GM21390 (cell line): Measurements from ENCODE around the gene PALM.
"Not testable (repeated sequence)": the region's sequence is repeated elsewhere in the genome, so short reads cannot be mapped to it uniquely, and the experiment has no call there.

Source experiments
- ATAC-seq: cut with Tn5 transposase; IDR thresholded peaks from one replicate; pipeline ENCODE4 v1.9.1; 2021; ENCODE audit not compliant: unreplicated experiment

The PALM gene

DNA sequence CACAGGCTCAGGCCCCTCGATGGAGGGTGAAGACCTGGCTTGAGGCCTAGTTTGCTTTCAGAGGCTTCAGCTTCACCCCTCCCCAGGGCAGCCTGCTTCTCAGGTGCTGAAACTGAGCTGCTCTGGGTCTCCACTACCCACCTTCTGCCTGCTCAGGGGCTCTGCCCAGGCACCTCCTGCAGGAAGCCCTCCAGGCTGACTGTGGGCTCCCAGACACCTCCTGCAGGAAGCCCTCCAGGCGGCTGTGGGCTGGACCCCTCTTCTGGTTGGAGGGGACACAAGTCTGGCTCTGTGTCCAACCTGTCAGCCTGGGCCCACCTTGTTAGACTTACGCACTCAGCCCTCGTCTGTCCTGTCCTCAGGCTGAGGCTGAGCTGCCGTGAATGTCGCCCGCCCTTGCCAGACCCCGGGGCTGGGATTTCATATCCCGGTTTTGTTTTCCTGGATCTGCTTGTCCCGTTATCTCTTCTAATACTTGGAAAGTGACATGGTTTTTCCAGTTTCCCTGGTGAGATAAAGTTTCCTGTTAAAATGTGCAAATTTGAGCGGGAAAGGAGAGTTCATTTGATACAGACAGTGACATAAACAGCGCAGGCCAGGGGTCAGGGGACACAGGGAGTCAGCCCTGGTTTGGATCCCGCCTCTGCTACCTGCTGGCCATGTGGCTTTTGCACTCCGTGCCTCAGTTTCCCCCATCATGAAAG, 21.4 kb downstream of the PALM start:
- ATAC-seq = no peak

DNA sequence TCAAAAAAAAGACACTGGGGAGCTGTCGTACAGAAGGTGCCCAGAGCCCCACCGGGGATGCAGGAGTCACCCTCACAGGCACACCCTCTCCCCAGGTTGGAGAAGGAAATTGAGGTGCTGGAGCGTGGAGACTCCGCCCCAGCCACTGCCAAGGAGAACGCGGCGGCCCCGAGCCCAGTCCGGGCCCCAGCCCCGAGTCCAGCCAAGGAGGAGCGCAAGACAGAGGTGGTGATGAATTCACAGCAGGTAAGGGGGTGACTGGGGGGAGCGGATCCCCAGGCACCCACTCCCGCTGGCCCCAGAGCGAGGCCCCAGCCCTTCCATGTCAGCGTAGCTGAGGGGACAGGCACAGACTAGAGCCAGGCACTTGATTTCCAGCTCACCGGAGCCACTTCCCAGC, 22.3 kb downstream of the PALM start:
- no peak for ATAC-seq

DNA sequence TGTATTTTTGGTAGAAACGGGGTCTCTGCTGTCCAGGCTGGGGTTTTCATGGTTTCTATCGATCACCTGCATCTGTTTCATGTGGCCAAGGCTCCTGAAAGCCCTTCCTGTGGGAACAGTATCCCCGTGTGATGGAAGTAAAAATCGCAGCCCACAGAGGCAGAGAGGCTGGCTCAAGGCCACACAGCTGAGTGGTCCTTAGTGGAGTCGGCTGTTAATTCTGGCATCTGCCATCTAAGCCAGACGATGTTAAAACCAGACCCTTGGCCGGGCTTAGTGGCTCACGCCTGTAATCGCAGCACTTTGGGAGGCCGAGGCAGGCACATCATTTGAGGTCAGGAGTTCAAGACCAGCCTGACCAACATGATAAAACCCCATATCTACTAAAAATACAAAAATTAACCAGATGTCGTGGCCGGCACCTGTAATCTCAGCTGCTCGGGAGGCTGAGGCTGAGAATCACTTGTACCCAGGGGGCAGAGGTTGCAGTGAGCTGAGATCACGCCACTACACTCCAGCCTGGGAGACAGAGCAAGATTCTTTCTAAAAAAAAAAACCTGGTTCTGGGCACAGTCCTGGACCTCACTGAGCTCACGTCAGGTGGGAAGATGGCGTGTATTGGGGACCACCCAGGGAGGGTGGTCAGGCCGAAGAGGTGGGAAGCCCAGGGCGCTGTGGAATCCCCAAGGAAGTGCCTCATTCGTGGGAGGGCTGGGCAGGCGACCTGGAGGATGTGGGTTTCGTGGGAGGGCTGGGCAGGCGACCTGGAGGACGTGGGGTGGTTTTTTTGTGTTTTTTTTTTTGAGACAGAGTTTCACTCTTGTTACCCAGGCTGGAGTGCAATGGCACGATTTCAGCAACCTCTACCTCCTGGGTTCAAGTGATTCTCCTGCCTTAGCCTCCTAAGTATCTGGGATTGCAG, 23.7 kb downstream of the PALM start:
- no peak for ATAC-seq

DNA sequence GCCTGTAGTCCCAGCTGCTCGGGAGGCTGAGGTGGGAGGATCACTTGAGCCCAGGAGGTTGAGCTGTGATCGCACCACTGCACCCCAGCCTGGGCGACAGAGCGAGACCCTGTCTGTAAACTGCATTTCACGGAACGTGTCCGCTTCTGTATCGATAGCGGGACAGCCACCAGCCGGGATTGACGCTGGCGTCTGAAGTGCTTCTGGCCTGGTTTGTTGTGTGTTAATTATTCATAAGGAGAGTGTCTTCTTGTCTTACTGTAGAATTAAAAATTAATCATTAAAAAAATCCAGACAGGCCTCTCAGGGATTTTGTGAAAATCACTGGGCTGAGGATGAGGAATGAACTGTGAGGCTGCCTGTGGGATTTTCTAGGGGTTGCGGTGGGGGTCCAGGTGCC, 26.0 kb downstream of the PALM start:
- no peak for ATAC-seq

DNA sequence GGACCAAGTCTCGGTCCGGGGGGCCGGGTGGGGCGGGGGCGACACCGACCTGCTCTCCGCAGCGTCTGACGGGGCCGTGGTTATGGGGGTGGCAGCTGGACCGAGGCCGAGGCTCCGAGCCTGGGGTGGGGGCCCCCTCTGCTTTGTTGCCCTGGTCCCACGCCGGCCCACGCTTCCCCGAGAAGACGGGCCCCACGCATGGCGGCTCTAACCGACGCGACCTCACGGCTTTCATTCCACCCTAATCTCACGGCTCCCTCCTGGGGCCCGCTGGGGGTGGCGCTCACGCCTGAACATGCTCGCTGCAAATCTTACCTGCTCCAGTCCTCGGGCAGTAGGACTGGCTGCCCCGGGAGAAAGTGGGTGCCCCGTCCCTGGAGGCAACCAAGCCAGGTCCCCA, 27.4 kb downstream of the PALM start:
- no peak for ATAC-seq

DNA sequence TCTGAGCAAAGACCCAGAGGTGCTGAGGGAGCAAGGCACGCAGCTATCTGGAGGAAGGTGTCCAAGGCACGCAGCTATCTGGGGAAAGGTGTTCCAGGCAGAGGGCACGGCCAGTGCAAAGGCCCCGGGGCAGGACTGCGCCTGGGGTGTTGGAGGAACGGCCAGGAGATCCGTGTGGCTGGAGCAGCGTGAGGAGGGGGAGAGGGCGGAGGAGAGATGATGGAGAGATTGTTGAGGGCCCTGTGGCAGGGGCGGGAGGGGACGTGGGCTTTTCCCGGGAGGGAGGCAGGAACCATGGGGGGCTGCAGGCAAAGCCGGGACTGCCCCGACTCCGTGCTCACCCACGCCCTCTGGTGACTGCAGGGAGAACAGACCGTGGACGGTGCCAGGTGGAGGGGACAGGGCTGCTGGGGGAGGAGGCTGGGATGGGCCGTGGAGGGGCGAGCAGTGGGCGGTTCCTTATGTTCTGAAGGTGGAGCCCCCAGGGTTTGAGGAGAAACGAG, 28.9 kb downstream of the PALM start:
- no peak for ATAC-seq

DNA sequence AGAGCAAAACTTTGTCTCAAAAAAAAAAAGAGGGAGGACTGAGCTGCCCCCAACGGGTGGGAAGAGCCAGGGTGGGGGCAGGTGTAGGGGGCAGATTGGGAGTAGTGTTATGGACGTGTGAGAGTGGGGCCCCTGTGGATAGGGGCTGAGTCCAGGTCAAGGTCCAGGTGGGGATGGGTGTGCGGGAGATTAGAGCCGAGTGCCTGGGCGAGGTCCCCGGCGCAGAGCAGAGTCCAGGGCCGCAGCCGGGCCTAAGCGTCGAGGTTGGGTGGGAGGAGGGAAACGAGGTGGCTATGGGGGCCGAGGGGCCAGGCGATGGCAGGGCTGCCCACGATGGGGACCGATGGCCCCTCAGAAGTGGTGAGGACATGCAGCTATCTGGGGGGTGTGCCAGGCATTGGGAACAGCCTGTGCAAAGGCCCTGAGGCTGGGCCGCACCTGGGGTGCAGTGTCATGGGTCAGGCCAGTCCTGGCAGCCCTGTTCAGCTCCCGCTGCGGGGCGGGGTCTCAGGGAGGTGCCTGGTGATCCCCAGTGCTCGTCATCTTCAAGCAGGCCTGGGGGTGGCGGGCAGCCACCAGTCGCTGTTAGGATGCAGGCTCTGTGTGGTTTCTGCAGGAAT, 29.9 kb downstream of the PALM start:
- no peak for ATAC-seq

DNA sequence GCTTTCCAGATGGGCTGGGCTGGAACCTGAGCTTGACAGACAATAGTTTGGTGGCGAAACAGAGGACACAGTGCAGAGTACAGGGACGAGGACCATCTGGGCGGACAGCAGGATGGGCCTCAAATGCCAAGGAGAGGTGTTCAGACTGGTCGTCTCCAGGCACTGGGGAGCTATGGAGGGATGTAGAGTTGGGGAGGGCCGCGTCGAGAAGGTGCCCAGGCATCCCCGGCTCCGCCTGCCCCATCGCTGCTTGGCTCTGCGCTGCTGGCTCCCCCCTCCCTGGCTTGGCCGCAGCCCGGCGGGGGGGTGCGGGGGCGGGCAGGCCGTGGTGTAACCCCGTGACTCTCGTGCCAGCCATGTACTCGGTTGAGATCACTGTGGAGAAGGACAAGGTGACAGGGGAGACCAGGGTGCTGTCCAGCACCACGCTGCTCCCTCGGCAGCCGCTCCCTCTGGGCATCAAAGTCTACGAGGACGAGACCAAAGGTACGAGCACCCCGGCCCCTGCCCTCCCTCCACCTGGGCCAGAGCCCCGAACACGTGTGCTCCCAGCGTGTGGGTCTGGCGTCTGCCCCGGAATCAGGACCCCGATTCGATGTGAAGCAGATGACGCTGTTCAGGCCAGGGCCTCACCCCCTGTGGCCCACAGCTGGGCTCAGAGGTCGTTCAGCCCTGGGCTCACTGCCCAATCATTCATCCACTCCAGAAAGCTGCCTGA, 31.4 kb downstream of the PALM start:
- no peak for ATAC-seq

DNA sequence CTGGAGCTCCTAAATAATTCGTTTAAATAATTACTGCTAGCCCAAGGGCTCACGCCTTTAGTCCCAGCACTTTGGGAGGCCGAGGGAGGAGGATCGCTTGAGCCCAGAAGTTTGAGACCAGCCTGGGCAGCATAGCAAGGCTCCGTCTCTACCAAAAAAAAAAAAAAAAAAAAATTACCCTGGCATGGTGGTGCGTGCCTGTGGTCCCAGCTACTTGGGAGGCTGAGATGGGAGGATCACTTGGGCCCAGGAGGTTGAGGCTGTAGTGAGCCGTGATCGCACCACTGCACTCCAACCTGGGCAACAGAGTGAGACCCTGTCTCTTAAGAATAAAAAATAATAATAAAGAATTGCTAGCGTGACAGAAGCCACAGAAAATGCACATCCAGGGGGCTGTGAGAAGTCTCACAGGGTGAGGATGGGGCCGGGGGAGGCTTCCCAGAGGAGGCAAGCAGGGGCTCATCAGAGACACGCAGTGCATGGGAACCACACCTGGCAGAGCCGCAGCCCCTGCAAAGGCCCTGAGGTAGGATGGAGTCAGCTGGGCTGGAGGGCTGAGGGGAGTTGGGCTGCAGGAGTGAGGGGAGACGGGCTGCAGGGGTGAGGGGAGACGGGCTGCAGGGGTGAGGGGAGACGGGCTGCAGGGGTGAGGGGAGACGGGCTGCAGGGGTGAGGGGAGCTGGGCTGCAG, 32.2 kb downstream of the PALM start:
- ATAC-seq = not testable (repeated sequence)

DNA sequence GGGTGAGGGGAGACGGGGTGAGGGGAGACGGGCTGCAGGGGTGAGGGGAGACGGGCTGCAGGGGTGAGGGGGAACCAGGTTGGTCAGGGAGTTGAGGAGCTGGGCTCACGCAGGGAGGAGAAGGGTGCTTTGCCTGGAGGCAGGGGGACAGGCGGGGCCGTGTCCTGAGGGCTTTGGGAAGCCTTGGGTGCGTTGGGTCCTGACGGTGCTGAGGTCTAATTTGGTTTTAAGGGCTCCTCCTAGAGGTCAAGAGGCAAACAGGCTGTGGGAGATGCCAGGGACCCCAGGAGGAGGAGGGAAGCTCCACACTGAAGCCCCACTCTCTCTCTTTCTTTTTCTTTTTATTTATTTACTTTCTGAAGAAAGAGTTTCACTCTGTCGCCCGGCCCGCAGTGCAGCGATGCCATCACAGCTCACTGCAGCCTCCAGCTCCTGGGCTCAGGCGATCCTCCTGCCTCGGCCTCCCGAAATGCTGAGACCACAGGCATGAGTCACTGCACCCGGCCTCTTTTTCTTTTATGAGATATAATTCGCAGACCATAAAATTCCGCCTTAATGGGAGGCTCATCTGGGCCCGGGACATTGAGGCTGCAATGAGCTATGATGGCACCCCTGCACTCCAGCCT, 32.9 kb downstream of the PALM start:
- no peak for ATAC-seq

DNA sequence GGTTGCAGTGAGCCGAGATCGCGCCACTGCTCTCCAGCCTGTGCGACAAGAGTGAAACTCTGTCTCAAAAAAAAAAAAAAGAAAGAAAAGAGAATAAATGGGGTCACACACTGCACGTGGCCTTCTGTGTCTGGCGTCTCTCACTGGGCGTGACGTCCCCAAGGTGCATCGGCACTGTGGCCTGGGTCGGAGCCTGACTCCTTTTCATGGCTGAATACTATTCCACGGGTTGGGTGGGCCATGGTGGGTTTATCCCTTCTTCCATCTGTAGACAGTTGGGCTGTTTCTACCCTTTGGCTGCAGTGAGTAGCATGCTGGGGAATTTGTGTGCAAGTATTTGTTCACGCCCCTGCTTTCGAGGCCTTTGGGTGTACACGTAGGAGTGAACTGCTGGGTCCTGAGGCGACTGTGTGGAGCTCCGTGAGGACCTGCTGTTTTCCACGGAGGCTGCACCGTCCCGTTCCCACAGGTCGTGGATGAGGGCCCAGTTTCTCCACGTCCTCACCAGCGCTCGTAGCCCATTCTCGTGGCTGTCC, 33.9 kb downstream of the PALM start:
- ATAC-seq = no peak

DNA sequence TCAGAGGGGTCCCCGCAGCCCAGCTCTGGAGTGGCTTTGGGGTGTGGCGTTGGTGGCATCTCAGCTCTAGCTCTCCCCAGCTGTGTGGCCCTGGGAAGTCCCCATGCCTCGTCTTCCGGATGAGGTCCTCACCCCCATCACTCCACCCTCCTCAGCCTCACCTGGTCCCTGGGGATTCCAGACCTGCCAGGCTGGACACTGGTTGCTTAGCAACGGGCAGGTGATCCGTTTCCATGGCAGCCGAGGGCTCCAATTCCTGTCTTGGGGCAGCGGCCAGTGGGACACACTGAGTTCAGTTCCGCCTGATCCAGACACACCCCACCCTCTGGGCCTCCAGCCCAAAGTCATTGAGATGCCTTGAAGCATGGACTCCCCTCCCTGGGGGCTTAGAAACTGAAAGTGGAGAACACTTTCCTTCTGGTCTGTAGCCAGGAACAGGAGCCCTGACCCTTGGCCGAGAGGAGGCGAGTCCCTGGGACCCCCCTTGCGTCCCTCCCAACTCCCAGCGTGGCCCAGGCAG, 34.5 kb downstream of the PALM start:
- no peak for ATAC-seq

DNA sequence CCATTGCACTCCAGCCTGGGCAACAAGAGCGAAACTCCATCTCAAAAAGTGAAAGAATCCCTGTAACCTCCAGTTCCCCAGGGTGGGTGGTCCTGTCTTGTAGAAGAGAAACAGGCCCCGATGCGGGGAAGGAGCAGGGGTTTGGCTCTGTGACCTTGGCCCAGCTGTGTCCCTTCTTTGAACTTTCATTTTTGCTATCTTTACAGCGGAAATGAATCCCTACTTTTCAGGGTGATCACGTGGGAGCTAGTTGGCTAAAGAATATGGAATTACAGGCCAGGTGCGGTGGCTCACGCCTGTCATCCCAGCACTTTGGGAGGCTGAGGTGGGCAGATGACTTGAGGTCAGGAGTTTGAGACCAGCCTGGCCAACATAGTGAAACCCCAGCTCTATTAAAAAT, 36.4 kb downstream of the PALM start:
- ATAC-seq = not testable (repeated sequence)

DNA sequence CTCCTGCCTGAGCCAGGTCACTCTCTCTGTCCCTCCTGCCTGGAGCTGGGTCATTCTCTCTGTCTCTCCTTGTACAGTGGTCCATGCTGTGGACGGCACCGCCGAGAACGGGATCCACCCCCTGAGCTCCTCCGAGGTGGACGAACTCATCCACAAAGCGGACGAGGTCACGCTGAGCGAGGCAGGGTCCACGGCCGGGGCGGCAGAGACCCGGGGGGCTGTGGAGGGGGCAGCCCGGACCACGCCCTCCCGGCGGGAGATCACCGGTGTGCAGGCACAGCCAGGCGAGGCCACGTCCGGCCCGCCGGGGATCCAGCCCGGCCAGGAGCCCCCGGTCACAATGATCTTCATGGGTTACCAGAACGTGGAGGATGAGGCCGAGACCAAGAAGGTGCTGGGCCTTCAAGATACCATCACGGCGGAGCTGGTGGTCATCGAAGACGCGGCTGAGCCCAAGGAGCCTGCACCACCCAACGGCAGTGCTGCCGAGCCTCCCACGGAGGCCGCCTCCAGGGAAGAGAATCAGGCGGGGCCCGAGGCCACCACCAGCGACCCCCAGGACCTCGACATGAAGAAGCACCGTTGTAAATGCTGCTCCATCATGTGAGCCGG, 37.6 kb downstream of the PALM start:
- no peak for ATAC-seq

DNA sequence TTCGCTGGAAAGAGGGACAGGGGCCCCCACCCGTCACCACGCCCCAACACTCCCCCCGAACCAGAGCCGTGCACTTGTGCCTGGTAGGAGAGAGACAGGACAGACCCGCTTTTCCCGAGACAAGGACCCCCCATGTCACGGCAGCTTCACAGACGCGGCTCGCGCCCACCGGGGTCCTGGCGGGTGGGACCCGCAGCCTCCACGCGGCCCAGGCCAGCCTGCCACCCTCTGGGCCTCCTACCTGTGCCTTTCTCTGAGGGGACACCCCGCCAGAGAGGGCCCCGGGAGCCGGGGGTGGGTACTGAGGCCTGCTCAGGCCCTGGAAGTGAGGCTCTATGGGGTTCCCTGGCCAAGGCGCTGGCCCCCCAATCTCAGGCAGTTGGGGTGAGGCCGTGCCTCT, 38.2 kb downstream of the PALM start:
- no peak for ATAC-seq

DNA sequence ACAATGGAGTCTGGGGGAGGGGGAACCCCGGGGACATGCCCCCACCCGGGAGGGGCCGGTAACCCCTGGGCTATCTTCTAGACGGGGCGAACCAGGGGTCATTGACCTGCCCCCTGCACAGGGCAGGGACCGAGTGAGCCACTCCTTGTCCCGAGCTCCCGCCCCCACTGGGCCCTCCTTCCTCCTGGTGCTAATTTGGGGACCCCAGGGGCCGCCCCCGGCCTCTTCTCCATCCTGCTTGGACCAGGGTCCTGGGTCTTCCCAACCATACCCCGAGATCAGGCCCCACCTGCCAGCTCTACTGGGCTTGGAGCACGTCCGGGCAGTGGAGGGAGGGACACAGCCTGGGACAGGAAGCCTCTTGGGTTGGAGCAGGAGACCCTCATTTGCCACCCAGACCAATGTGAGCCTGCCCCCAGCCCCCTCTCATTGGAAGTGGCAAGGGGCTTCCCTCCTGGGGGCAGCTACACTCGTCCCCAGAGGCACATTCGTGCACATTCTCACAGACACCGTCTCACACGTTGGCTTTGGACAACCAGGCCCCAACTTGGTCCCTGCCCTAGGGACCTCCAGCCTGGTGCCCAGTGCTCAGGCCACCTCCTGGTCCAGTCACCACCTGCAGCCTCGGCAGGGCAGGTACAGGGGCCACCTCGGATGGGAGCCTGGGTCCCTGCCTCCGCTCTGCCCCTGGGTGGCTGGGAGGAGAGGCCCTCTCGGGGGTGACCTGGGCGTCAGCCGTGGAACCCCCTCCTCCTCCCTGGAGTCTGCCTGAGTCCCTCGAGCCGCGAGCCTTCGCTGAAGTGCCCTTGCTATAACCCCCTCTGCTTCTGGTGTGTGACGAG, 38.9 kb downstream of the PALM start:
- no peak for ATAC-seq

DNA sequence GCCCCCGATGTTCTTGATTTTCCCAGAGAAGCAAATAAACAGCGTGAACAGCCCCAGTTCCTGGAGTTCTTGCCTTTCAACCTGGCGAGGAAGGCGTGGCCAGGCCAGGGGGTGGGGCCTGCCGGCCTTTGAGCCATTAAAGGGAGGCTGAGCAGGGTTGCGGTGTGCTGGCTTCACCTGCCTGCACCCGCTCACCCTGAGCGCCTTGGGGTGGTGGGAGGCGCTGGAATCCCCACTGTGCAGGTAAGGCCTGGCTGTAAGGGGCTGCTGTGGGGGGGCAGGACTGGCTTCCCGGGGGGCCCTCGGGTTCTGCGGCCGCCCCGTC, 39.5 kb downstream of the PALM start:
- no peak for ATAC-seq

DNA sequence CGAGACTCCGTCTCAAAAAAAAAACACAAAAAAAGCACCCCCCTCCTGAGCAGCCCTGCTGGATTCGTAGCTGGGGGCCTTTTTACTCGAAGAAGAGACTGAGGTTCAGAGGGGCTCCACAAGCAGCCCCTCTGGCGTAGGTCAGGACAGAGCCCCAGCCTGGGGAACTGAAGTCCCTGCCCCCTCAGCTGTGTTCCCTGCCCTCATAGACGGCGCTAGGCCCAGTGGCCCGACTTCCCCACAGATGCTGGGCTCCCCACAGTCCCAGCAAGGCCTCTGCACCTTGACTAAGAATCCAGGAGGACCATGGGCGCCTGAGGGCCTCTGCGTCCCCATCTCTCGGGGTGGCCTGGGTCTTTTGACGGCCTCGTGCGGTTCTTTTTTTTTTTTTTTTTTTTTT, 41.1 kb downstream of the PALM start:
- ATAC-seq = no peak
